ENCODE results near the gene MAOA.
"Not testable (repeated sequence)": the region's sequence is repeated elsewhere in the genome, so short reads cannot be mapped to it uniquely, and the experiment has no call there.

MAOA gene

GRCh38 chrX:43718546-43718945 lies 62.4 kb downstream of the MAOA start:
- DNase-seq, result no peak

- DNase-seq, result no peak
Measured at GRCh38 chrX:43718956-43719355, 62.9 kb downstream of the MAOA start.

GRCh38 chrX:43720082-43720481 lies 64.0 kb downstream of the MAOA start:
- DNase-seq, result no peak

GRCh38 chrX:43720961-43721360 lies 64.9 kb downstream of the MAOA start:
- no peak for DNase-seq

GRCh38 chrX:43725227-43725626 lies 69.1 kb downstream of the MAOA start:
- DNase-seq, result not testable (repeated sequence)

- not testable (repeated sequence) for DNase-seq
Measured at GRCh38 chrX:43727254-43727653, 71.2 kb downstream of the MAOA start.

GRCh38 chrX:43728002-43728401 lies 71.9 kb downstream of the MAOA start:
- no peak for DNase-seq

GRCh38 chrX:43728966-43729365 lies 72.9 kb downstream of the MAOA start:
- no peak for DNase-seq

GRCh38 chrX:43731086-43731485 lies 75.0 kb downstream of the MAOA start:
- DNase-seq, result no peak

GRCh38 chrX:43733699-43734098 lies 77.6 kb downstream of the MAOA start:
- no peak for DNase-seq

GRCh38 chrX:43734444-43734843 lies 78.3 kb downstream of the MAOA start:
- DNase-seq, result no peak

- DNase-seq, result no peak
Measured at GRCh38 chrX:43735534-43735933, 79.4 kb downstream of the MAOA start.

GRCh38 chrX:43735957-43736356 lies 79.9 kb downstream of the MAOA start:
- no peak for DNase-seq

- DNase-seq, result no peak
Measured at GRCh38 chrX:43741843-43742573, 85.9 kb downstream of the MAOA start.

- DNase-seq, result no peak
Measured at GRCh38 chrX:43743100-43743822, 87.2 kb downstream of the MAOA start.

- no peak for DNase-seq
Measured at GRCh38 chrX:43744284-43744683, 88.2 kb downstream of the MAOA start.

- no peak for DNase-seq
Measured at GRCh38 chrX:43745938-43746721, 90.0 kb downstream of the MAOA start.

GRCh38 chrX:43747476-43747875 lies 91.4 kb downstream of the MAOA start:
- no peak for DNase-seq

GRCh38 chrX:43750248-43750676 lies 94.2 kb downstream of the MAOA start:
- DNase-seq, result peak; percentile 10

- DNase-seq, result no peak
Measured at GRCh38 chrX:43753637-43754036, 97.5 kb downstream of the MAOA start.

- DNase-seq, result no peak
Measured at GRCh38 chrX:43756076-43756475, 100.0 kb downstream of the MAOA start.

GRCh38 chrX:43758044-43758443 lies 101.9 kb downstream of the MAOA start:
- DNase-seq, result no peak

GRCh38 chrX:43785930-43786591 lies 130.0 kb downstream of the MAOA start:
- DNase-seq, result no peak

Measured in activated CD4-positive, alpha-beta T cell treated with anti-CD3 and anti-CD28 coated beads for 1 hour (primary cell).